ENCODE measurements around the gene CSE1L.

DNA sequence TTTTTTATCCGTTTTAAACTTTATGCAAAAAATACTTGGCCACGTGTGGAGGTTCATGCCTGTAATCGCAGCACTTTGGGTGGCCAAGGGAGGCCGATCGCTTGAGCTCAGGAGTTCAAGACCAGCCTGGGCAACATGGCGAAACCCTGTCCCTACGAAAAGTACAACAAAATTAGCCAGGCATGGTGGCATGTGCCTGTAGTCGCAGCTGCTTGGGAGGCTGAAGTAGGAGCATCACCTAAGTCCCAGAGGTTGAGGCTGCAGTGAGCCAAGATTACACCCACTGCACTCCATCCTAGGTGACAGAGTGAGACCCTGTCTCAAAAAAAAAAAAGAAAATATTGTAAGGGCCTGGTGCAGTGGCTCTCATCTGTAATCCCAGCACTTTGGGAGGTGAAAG, 45.0 kb downstream of the CSE1L start:
- TF ChIP-seq CREB1 (CRISPR knock-in tag; IDR thresholded peaks at IDR 0.05; ENCODE audit: low read depth) (no peak), EZH2 (IDR thresholded peaks at IDR 0.05; ENCODE audit: low read depth, unreplicated experiment) (no peak)
